Activated CD8-positive, alpha-beta memory T cell treated with anti-CD3 and anti-CD28 coated beads for 24 hours (primary cell): ENCODE measurements around the gene CHRM1.

ENCODE experiments used
- DNase-seq: peaks from one replicate; pipeline ENCODE4 v3.0.0-alpha.2; 2020

CHRM1 gene

DNA sequence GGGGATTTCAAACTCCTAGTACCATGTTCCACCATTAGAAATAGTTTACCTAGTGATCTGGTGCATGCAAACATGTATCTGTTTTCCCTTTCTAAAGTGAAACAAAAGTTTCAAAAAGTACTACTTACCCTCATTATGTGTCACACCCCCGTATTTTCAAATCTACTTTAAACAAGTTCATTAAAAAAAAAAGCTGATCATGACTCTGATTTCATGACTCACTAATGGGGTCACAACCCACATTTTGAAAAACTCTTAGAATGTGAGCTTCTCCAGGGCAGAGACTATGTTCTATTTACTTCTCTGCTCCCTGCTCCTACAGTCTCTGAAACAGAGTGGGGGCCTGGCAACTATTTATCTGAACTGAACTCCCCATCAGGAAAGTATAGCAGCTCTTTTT is 18.2 kb downstream of the CHRM1 start:
- DNase-seq, result no peak

DNA sequence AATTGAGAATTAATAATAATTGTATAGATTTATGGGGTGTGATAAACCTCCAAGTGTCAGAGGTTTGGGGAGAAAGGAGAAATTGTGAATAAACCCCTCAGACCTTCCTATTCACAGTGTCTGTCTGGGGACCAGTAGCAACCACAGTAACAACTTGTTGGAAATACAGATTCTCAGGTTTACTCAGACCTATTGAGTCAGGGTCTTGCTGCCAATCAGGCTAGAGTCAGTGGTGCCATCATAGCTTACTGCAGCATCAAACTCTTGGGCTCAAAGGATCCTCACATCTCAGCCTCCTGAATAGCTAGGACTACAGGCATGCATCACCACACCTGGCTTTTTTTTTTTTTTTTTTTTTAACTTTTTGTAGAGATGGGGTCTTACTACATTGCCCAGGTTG is 23.1 kb downstream of the CHRM1 start:
- no peak for DNase-seq

DNA sequence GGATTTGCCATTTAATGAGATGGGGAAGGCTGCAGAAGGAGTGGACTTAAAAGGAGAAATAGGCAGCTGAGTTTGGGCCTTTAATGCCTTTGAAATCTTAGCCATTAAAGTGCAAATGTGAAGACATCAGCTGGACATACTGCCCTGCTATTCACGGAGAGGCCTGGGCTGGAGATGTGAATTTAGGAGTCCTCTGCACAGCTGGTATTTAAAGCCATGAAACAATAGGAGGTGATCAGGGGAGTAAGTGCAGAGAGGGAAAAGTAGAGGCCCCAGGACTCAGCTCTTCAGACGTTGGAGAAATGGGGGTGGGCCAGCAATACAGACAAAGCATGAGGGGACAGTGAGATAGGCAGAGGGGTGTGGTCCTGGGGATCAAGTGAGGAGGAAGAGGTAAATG is 23.9 kb downstream of the CHRM1 start:
- DNase-seq, result no peak

DNA sequence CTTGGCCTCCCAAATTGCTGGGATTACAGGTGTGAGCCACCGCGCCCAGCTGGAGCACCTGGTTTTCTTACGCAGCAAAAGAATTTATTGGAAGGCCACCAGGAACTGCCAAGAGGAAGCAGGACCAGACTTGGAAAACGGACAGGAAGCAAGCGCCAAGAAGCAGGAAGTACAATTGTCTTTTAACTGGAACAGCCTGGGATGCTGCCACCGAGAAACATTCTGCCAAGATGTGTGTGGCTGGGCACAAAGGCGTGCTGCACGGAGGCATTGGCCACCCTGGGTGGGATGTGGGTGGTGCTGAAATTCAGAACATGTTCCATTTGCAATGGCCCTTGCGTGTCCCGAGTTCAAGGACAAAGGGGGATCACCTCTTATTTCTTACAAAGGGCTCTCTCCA is 25.1 kb downstream of the CHRM1 start:
- no peak for DNase-seq

DNA sequence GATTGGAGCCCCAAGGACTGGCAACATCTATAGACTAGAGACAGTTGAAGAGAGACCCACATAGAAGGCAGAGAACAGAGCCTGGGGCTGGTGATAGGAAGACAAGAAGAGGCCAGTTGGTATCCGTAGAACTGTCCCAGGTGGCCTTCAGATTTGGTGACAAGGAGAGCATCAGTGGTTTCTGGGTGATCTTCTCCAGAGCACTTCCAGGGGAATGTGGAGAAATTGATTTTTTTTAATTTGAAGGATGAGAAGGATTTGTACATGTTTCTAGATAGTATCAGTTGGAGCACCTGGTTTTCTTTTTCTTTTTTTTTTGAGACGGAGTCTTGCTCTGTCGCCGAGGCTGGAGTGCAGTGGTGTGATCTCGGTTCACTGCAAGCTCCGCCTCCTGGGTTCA is 25.7 kb downstream of the CHRM1 start:
- DNase-seq, result no peak

DNA sequence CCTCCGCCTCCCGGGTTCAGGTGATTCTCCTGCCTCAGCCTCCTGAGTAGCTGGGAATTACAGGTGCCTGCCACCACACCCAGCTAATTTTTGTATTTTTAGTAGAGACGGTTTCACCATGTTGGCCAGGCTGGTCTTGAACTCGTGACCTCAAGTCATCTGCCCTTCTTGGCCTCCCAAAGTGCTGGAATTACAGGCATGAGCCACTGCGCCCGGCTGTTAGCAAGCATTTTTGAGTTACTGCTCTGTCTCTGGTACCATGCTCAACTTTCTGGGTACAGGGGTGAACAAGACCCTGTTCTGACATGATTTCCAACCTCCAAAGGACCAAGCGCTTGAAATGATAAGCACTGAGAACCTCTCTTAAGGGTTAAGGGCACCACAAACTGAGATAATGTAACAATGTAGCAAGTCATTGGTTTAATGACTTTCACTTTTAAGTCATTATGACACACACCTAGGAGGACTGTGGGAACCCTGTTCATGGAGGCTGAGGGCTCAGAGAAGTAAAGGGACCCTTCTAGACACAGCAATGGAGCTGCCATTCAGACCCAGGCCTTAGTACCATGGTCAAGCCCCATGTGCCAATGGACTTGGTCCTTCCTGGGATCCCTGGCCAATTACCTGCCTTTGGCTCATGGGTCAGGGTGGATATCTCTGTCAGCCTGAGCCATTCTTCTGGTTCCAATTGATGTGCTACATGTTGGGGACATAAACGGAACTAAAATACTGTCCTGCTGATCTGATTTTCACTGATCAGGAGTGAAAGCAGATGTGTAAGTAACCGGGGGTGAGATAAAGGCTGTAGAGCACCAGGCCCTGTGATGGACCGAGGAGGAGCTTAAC is 28.9 kb downstream of the CHRM1 start:
- DNase-seq, result no peak

DNA sequence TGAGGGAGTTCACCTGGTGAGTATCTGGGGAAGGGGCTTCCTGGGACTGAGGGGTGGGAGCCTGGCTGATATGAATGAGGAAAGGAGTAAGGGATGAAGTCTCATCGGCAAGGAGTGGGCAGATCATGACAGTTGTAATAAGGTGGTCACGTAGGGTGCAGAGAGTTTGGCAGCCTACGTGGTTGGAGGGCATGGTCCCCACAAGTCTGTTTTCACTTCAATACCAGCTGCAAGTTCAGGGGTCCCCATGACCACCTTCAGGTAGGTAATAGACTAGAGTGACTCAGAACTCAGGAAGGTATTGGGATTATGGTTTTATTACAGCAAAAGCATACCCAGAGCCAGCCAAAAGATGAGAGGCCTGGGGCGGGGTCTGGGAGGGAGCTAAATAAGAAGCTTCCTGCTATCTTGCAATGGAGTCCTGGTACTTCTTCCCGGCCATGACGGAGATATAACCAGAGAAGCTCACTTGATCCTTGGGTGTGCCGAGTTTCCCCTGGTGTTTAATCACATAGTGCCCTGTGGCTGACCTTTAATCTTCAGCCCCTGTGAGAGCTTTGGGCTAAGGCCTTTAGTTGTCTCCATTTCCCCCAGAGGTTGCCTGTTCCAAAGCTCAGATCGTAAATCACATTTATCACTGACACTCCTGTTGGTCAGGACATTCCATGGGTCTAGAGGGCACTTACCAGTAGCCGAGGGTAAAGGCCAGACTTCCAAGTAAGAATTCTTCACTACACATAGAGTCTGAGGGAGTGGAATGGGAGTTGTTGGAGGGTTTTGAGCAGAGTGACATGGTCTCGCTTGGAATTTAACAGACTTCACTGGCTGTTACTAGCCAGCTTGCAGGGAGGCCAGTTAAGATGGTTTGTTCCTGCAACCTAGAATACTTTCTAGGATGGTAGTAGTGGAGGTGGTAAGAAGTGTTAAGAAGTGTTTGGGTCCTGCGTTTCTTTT is 31.4 kb downstream of the CHRM1 start:
- peak; percentile 73 for DNase-seq

DNA sequence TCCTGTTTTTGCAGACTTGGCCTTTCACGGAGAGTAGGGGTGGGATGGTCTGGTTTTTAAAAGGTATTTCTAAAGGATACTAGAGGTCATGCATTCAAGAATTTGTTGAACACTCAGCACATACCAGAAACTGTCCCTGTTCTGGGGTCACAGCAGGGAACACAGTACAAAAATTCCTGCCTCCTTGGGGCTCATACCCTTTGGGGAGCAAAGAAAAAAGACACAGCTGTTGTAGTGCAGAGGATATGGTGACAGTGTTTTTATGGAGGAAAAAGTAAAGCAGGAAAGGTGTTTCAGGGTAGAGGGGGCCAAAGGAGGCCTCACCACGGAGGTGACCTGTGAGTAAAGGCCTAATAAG is 32.1 kb downstream of the CHRM1 start:
- DNase-seq, result no peak

DNA sequence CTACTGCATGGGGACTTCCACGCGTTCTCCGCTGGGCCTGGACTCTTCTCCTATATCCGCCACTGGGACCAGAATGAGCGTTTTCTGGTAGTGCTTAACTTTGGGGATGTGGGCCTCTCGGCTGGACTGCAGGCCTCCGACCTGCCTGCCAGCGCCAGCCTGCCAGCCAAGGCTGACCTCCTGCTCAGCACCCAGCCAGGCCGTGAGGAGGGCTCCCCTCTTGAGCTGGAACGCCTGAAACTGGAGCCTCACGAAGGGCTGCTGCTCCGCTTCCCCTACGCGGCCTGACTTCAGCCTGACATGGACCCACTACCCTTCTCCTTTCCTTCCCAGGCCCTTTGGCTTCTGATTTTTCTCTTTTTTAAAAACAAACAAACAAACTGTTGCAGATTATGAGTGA is 32.8 kb downstream of the CHRM1 start:
- DNase-seq, result no peak

DNA sequence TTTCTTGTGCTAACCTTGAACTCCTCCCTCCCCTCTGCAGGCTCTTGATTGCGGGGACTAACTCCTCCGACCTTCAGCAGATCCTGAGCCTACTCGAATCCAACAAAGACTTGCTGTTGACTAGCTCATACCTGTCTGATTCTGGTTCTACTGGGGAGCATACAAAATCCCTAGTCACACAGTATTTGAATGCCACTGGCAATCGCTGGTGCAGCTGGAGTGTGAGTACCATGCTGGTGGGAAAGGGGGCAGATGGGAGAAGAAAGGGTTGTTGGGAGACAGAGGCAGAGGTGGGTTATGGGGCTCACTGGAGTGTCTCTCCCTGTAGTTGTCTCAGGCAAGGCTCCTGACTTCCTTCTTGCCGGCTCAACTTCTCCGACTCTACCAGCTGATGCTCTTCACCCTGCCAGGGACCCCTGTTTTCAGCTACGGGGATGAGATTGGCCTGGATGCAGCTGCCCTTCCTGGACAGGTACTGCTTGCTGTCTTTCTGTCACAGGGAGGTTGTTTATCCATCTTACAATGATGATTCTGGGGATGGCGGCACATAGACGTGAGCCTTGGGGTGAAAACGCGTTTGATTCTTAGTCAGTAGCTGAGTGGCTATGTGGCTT is 35.9 kb downstream of the CHRM1 start:
- no peak for DNase-seq

DNA sequence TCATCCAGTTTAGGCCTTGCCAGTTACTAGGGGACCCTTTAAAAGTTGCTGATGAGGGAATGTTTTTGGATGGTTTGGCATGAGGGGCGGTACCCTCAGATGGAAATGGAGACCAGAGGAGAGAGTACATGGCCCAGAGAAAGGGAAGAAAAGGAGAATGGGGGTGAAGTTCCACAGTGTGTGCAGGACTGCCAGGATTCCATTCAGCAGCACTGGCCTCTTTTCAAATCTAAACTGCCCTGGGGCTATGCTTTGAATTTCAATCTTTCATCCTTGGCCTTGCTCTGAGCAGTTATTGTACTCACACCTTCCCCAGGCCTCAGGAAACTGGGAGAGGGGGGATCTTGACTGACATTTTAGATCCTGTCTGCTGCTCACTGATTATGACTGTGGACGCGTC is 37.5 kb downstream of the CHRM1 start:
- no peak for DNase-seq

DNA sequence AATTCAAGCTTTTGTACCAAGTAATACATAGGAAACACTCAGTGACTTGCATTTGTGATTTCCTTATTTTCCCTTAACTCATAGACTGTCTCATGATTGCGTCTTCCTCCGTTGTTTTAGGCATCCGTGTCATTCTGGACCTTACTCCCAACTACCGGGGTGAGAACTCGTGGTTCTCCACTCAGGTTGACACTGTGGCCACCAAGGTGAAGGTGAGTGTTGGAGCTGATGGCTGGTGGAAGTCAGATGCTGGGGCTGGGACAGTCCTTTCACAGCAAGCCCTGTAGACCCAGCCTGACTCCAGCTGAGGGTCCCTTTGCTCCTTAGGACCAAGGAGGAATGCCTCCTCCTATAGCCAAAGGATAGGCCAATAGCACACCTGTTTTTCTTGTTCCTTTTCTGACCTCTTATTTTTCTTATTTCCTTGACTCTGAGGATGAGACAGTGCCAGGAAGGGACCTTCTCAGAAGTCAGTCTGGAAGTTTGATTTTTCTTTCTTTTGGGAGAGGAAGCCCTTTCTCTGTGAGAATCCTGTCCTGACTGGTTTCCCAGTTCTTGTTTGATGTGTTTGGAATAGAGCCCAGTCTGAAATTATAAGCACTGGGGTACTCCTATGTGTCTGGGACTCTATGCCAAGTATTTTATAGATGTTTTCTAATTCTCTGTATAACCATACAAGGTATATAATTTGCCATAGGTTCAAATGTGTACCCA is 38.2 kb downstream of the CHRM1 start:
- DNase-seq, result no peak

DNA sequence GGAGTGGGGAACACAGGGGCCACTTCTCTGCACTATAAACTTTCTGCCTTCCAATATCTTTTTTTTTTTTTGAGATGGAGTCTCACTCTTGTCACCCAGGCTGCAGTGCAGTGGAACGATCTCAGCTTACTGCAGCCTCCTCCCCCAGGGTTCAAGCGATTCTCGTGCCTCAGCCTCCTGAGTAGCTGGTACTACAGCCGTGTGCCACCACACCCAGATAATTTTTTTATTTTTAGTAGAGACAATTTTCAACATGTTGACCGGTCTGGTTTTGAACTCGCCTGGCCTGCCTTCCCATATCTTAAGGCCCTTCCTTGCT is 38.8 kb downstream of the CHRM1 start:
- DNase-seq, result no peak

DNA sequence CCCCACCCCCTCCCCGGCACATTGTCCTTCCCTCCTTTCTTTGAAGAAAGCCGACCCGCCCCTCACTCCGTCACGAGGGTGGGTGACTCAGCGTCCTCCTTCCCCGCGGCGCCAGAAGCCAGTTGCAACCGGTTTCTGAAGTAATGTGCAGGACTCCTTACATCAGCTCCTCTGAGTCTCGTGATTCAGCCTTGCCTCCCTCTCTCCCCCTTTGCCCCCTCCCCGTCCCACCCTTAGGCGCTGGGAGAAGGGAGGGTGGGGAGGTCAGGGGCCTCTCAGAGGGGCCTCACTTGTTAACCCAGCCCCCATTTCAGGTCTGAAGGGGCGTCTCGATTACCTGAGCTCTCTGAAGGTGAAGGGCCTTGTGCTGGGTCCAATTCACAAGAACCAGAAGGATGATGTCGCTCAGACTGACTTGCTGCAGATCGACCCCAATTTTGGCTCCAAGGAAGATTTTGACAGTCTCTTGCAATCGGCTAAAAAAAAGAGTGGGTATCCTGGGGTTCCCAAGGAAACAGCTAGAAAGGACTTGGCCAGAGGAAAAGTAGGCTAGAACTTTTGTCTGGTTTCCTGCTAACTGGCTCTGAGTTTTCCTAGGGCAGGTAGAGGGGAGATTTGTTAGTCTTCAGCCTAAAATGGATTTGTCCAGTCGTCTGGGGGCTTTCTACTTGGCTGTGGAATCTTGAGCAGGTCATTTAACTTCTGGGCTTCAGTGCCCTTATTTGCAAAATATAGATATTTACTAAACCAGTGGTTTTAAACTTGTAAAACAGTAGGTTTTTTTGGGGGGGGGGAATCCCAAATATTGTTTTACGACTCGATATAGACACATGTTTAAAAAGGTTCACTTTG is 39.4 kb downstream of the CHRM1 start:
- DNase-seq, result peak; percentile 96

DNA sequence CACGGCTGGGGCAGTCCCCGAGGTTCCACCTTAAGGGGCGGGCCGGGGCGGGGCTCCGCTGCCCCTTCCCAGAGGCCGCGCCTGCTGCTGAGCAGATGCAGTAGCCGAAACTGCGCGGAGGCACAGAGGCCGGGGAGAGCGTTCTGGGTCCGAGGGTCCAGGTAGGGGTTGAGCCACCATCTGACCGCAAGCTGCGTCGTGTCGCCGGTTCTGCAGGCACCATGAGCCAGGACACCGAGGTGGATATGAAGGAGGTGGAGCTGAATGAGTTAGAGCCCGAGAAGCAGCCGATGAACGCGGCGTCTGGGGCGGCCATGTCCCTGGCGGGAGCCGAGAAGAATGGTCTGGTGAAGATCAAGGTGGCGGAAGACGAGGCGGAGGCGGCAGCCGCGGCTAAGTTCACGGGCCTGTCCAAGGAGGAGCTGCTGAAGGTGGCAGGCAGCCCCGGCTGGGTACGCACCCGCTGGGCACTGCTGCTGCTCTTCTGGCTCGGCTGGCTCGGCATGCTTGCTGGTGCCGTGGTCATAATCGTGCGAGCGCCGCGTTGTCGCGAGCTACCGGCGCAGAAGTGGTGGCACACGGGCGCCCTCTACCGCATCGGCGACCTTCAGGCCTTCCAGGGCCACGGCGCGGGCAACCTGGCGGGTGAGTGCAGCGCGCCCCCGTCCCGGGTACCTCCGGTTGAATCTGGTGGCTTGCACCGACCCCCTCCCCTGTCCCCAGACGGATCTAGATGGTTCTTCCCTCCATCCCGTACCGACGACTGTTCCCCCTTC is 40.2 kb downstream of the CHRM1 start, which contains the start of gene SLC3A2:
SLC3A2 (plus strand) TSS at position 94 of the 776 bp plus-strand sequence; CDS start at position 222, 128 bp downstream.
- DNase-seq, result peak; percentile 94

DNA sequence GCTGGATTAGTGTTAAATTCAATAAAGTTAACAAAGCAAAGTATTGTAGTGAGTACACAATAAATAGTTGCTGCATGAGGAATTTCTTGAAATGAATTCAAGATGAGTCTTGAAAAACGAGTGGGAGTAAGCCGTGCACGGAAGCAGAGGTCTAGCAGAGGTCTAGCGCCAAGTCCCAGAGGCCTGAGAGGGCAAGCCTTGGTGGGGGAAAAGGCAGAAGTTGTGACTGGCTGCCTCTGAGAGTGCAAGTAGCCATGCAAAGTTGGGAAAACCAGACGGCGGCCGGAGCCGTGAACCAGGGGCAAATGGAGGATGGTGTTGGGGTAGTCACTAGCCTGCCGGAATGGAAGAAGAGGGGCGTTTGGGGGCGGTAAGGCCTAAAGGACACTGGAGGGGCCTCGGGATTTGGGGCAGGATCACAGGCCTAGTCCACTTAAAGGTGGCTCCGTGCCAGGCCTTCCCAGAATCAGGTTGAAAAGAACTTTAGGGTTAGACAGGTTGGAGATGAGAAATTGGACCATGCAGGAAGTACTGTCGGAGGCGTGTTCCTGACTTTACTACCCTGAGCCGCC is 40.8 kb downstream of the CHRM1 start:
- no peak for DNase-seq

DNA sequence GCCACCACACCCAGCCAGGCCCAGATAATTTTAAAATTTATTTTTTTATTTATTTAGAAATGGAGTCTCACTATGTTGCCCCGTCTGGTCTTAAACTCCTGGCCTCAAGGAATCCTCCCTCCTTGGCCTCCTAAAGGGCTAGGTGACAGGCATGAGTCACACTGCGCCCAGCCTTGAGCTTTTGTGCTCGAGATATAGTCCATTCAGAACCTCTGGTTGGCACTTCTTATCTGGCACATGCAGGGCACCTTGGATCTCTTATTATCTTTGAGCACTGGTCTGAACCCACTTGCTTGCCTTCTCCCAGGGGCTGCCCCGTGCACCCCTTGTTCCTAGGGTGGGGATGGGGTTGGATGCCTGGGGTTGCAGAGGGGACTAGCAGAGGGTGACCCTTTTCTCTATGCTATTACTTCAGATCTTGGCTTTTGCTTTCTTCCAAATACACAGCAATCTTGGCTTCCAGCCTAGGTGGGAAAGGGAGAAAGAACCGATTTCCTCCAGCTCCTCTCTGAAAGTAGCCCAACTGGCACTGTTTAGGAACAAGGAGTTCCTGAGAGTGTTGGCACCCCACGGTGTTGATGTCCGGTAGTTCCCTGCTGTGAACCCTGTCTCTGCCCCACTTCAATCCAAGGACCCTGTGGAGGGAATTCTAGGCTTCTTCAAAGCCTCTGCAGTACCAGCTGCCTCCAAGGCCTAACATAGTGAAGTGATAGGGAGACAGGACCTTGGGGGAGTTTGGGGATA is 41.8 kb downstream of the CHRM1 start:
- DNase-seq, result no peak

DNA sequence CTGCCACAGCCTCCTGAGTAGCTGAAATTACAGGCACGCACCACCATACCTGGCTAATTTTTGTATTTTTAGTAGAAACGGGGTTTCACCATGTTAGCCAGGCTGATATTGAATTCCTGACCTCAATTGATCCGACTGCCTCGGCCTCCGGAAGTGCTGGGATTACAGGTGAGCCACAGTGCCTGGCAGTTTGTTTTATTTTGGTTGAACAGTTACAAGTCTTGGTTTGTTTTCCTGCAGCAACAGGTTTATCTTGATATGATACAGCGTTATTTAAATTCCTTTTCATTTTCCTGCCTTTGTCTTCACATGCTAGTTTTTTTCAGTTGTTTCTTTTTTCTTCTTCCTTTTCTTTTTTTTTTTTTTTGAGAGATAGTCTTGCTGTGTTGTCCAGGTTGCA is 44.5 kb downstream of the CHRM1 start:
- DNase-seq, result no peak

DNA sequence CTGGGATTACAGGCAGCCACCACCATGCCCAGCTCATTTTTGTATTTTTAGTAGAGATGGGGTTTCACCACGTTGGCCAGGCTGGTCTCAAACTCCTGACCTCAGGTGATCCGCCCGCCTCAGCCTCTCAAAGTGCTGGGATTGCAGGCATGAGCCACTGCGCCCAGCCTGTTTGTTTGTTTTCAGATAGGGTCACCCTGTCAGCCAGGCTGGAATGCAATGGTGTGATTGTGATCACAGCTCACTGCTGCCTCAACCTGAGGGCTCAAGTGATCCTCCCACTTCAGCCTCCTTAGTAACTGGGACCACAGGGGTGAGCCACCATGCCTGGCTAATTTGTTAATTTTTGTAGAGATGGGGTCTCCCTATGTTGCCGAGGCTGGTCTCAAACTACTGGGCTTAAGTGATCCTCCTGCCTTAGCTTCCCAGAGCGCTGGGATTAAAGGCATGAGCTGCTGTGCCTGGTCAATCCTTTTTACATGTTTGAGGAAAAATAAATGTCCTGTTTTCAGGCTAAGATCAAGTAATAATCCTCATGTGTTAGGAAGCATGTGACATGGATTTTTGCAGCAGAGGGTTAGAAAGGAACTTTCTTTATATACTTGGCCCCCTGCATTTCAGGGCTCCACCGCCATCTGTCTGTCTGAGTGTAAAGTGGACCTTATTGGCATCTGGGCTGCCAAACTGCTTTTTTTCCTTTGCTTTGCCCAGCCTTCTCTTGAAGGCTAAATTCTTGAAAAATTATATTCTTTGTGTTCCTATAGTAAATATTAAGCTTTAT is 45.3 kb downstream of the CHRM1 start:
- DNase-seq, result no peak
